Stimulated activated CD4-positive, alpha-beta T cell treated with anti-CD3 and anti-CD28 coated beads, TNF-alpha, amount 100 ng/mL, for 24 hours (primary cell): ENCODE measurements around the gene SOWAHC.
"Not testable (repeated sequence)": the region's sequence is repeated elsewhere in the genome, so short reads cannot be mapped to it uniquely, and the experiment has no call there.

Source experiments
- DNase-seq, 3 experiments: peaks; one replicate each; pipeline ENCODE4 v3.0.0-alpha.2; 2020; ENCODE audit warnings: low read depth in 3 of 3

The SOWAHC gene

GRCh38 chr2:109615637-109616144 lies 1.5 kb downstream of the SOWAHC start:
- DNase-seq: no peak

GRCh38 chr2:109616184-109616583 lies 2.0 kb downstream of the SOWAHC start:
- no peak for DNase-seq

- DNase-seq: no peak
These were observed 5.0 kb downstream of the SOWAHC start for GRCh38 chr2:109619032-109619615.

- DNase-seq: no peak
These were observed 9.1 kb downstream of the SOWAHC start for GRCh38 chr2:109623297-109623696.

GRCh38 chr2:109623923-109624322 lies 9.8 kb downstream of the SOWAHC start:
- DNase-seq: no peak

GRCh38 chr2:109624339-109624738 lies 10.2 kb downstream of the SOWAHC start:
- no peak for DNase-seq

GRCh38 chr2:109628321-109628720 lies 14.2 kb downstream of the SOWAHC start:
- not testable (repeated sequence) for DNase-seq

- no peak for DNase-seq
These were observed 15.7 kb downstream of the SOWAHC start for GRCh38 chr2:109629867-109630266.

- DNase-seq: no peak
These were observed 16.6 kb downstream of the SOWAHC start for GRCh38 chr2:109630441-109631430.

GRCh38 chr2:109631741-109632140 lies 17.6 kb downstream of the SOWAHC start:
- no peak for DNase-seq

GRCh38 chr2:109632158-109632789 lies 18.1 kb downstream of the SOWAHC start:
- DNase-seq: no peak

- DNase-seq: no peak
These were observed 19.3 kb downstream of the SOWAHC start for GRCh38 chr2:109633284-109633961.

- no peak for DNase-seq
These were observed 21.5 kb downstream of the SOWAHC start for GRCh38 chr2:109635426-109636304.

GRCh38 chr2:109636317-109636716 lies 22.2 kb downstream of the SOWAHC start:
- no peak for DNase-seq

GRCh38 chr2:109637749-109638570 lies 23.8 kb downstream of the SOWAHC start:
- no peak for DNase-seq

- no peak for DNase-seq
These were observed 24.6 kb downstream of the SOWAHC start for GRCh38 chr2:109638795-109639194.

- DNase-seq: not testable (repeated sequence)
These were observed 25.8 kb downstream of the SOWAHC start for GRCh38 chr2:109640000-109640399.

- no peak for DNase-seq
These were observed 30.6 kb downstream of the SOWAHC start for GRCh38 chr2:109644571-109645275.
